HEK293 (cell line): Measurements from ENCODE around the gene UBE2D4.

Experiments used
- CTCF ChIA-PET: fragments of 350-600 bp; formaldehyde crosslinking; extraction: SDS; loops from one replicate; lab custom pipeline; 2021; ENCODE audit warnings: antibody characterized with exemption; lab: Yijun Ruan, JAX
- POLR2A ChIA-PET: fragments of 300-600 bp; formaldehyde crosslinking; extraction: SDS; loops from one replicate; lab custom pipeline; 2020; ENCODE audit warnings: antibody characterized with exemption, inconsistent platforms; lab: Yijun Ruan, JAX
- H3K27ac ChIP-seq: fragments of 200-500 bp; sonication (Bioruptor generic); 2 replicates; pipeline ENCODE4 v1.5.1; 2014; ENCODE audit warnings: low read depth, low read length, control low read depth, inconsistent platforms; ENCODE audit errors: extremely low read depth
- H3K36me3 ChIP-seq, 2 experiments: fragments of 200-500 bp in 1 of 2; sonication (Bioruptor generic) in 1 of 2; 1 replicate in 1 of 2; 2 replicates in 1 of 2; pipeline ENCODE4 v1.5.1; 2014 to 2017; ENCODE audit warnings: inconsistent platforms in 2 of 2, low read length in 2 of 2; ENCODE audit not compliant: control insufficient read depth in 2 of 2, insufficient read depth in 1 of 2
- H3K4me1 ChIP-seq: fragments of 200-500 bp; sonication (Bioruptor generic); 2 replicates; pipeline ENCODE4 v1.5.1; 2014; ENCODE audit warnings: mild to moderate bottlenecking, low read length, inconsistent platforms; ENCODE audit not compliant: control insufficient read depth, insufficient read depth
- H3K4me3 ChIP-seq: 2 replicates; pipeline ENCODE4 v1.5.1; 2011; ENCODE audit warnings: low read depth, mild to moderate bottlenecking, control low read depth, low read length, moderate library complexity
- H3K9me3 ChIP-seq: fragments of 200-500 bp; sonication (Bioruptor generic); 2 replicates; pipeline ENCODE4 v1.5.1; 2014; ENCODE audit warnings: low read depth, low read length, inconsistent platforms; ENCODE audit not compliant: control insufficient read depth, insufficient read depth
- HOXD13 ChIP-seq: sonication (generic); formaldehyde crosslinking; IDR thresholded peaks from 2 replicates; pipeline ENCODE4 v1.8.0; 2022; ENCODE audit warnings: missing genetic modification reagents, borderline replicate concordance
- KLF9 ChIP-seq: fragments of 450-650 bp; formaldehyde crosslinking; IDR thresholded peaks from 2 replicates; pipeline ENCODE4 v1.5.1; 2016; ENCODE audit warnings: missing biosample characterization, missing genetic modification characterization, low read depth
- SP7 ChIP-seq: fragments of 450-650 bp; formaldehyde crosslinking; IDR thresholded peaks from 2 replicates; pipeline ENCODE4 v1.5.1; 2016; ENCODE audit warnings: missing biosample characterization, missing genetic modification characterization
- YY2 ChIP-seq: fragments of 450-650 bp; formaldehyde crosslinking; IDR thresholded peaks from 2 replicates; pipeline ENCODE4 v1.5.1; 2016; ENCODE audit warnings: missing biosample characterization, missing genetic modification characterization
- ZBTB6 ChIP-seq: fragments of 450-650 bp; formaldehyde crosslinking; IDR thresholded peaks from 2 replicates; pipeline ENCODE4 v1.5.1; 2017; ENCODE audit warnings: missing biosample characterization, missing genetic modification characterization
- ZFP37 ChIP-seq: fragments of 450-650 bp; formaldehyde crosslinking; IDR thresholded peaks from 2 replicates; pipeline ENCODE4 v1.5.1; 2016; ENCODE audit warnings: missing biosample characterization, missing genetic modification characterization
- ZNF132 ChIP-seq: fragments of 450-650 bp; formaldehyde crosslinking; IDR thresholded peaks from 2 replicates; pipeline ENCODE4 v1.5.1; 2017; ENCODE audit warnings: missing biosample characterization, missing genetic modification characterization, borderline replicate concordance
- ZNF174 ChIP-seq: fragments of 450-650 bp; formaldehyde crosslinking; IDR thresholded peaks from 2 replicates; pipeline ENCODE4 v1.5.0; 2017; ENCODE audit warnings: missing biosample characterization, mild to moderate bottlenecking, missing genetic modification characterization
- ZNF239 ChIP-seq: fragments of 450-650 bp; formaldehyde crosslinking; IDR thresholded peaks from 2 replicates; pipeline ENCODE4 v1.5.1; 2016; ENCODE audit warnings: missing biosample characterization, missing genetic modification characterization
- ZNF302 ChIP-seq: fragments of 450-650 bp; formaldehyde crosslinking; IDR thresholded peaks from 2 replicates; pipeline ENCODE4 v1.5.1; 2016; ENCODE audit warnings: missing biosample characterization, missing genetic modification characterization, low read depth
- ZNF362 ChIP-seq: fragments of 450-650 bp; formaldehyde crosslinking; IDR thresholded peaks from 2 replicates; pipeline ENCODE4 v1.5.1; 2016; ENCODE audit warnings: missing biosample characterization, missing genetic modification characterization
- ZNF391 ChIP-seq: fragments of 450-650 bp; formaldehyde crosslinking; IDR thresholded peaks from 2 replicates; pipeline ENCODE4 v1.5.1; 2016; ENCODE audit warnings: low read depth, missing biosample characterization, missing genetic modification characterization, borderline replicate concordance
- ZNF449 ChIP-seq: fragments of 450-650 bp; formaldehyde crosslinking; IDR thresholded peaks from 2 replicates; pipeline ENCODE4 v1.5.1; 2017; ENCODE audit warnings: missing biosample characterization, mild to moderate bottlenecking, missing genetic modification characterization, moderate library complexity
- ZNF585B ChIP-seq: fragments of 450-650 bp; formaldehyde crosslinking; IDR thresholded peaks from 2 replicates; pipeline ENCODE4 v1.5.1; 2016; ENCODE audit warnings: missing biosample characterization, missing genetic modification characterization
- ZNF624 ChIP-seq: fragments of 450-650 bp; formaldehyde crosslinking; IDR thresholded peaks from 2 replicates; pipeline ENCODE4 v1.5.1; 2017; ENCODE audit warnings: missing biosample characterization, missing genetic modification characterization
- ZNF654 ChIP-seq: fragments of 450-650 bp; formaldehyde crosslinking; IDR thresholded peaks from 2 replicates; pipeline ENCODE4 v1.5.1; 2016; ENCODE audit warnings: low read depth, missing biosample characterization, missing genetic modification characterization
- ZNF664 ChIP-seq: fragments of 450-650 bp; formaldehyde crosslinking; IDR thresholded peaks from 2 replicates; pipeline ENCODE4 v1.5.1; 2016; ENCODE audit warnings: missing biosample characterization, missing genetic modification characterization
- ZNF76 ChIP-seq: fragments of 450-650 bp; formaldehyde crosslinking; IDR thresholded peaks from 2 replicates; pipeline ENCODE4; 2016; ENCODE audit warnings: low read depth, missing biosample characterization, missing genetic modification characterization, borderline replicate concordance
- ZNF843 ChIP-seq: fragments of 450-650 bp; formaldehyde crosslinking; IDR thresholded peaks from 2 replicates; pipeline ENCODE4 v1.5.1; 2016; ENCODE audit warnings: missing biosample characterization, missing genetic modification characterization
- ZXDB ChIP-seq: fragments of 450-650 bp; formaldehyde crosslinking; IDR thresholded peaks from 2 replicates; pipeline ENCODE4 v1.5.1; 2016; ENCODE audit warnings: missing biosample characterization, missing genetic modification characterization
- TF ChIP-seq, protein P1 (sequence below): fragments of 450-650 bp; formaldehyde crosslinking; IDR thresholded peaks from 2 replicates; pipeline ENCODE4 v1.5.1; 2016; ENCODE audit warnings: missing biosample characterization, missing genetic modification characterization
- TF ChIP-seq, protein P2 (sequence below): fragments of 450-650 bp; formaldehyde crosslinking; IDR thresholded peaks from 2 replicates; pipeline ENCODE4 v1.5.1; 2016; ENCODE audit warnings: missing biosample characterization, missing genetic modification characterization
- TF ChIP-seq, protein P3 (sequence below): fragments of 450-650 bp; formaldehyde crosslinking; IDR thresholded peaks from 2 replicates; pipeline ENCODE4 v1.5.1; 2017; ENCODE audit warnings: missing biosample characterization, missing genetic modification characterization

Gene UBE2D4

DNA sequence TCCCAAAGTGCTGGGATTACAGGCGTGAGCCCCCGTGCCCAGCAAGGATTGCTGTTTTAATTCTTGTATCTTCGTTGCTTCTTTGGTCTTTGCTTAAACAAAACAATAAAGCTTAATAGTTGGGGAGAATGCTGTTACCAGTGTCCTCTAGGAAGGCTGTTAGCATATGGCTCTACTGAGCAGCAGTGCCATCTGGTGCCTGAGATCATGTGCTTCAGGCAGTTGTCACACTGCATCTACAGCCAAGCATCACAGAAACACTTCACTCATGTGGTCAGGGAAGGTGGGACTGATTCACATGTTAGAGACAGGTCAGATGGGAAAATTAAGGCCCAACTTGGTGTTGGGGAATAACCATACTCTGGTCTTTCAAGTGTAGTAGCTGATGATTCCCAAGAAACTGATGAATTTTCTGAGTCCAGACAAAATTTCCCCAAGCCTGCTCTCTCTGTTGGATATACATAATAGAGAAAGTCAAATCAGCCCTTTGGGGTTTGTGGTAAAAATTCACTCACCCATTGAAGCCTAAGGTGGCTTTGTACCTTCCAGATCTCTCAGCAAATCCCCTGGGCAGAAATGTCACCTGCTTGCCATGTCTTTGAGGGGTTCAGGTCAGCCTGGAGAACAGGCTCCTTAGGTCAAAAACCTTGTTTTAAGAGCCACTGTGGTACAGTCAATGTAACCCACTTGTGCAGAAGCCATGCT lies 28.4 kb downstream of the UBE2D4 start:
- H3K4me3 ChIP-seq, result no peak overlapping the region
- no peaks in the 10 kb centered on the region for H3K4me1 ChIP-seq
- H3K36me3 ChIP-seq, result peaks cover 0 to 16% of the 10 kb centered on the region in 2 experiments; a peak in 2 of 3 replicates
- TF ChIP-seq ZXDB (tag by site-specific recombination) (no peak), ZNF654 (tag by site-specific recombination) (peak; percentile 62)
- TF ChIP-seq, protein P1, sequence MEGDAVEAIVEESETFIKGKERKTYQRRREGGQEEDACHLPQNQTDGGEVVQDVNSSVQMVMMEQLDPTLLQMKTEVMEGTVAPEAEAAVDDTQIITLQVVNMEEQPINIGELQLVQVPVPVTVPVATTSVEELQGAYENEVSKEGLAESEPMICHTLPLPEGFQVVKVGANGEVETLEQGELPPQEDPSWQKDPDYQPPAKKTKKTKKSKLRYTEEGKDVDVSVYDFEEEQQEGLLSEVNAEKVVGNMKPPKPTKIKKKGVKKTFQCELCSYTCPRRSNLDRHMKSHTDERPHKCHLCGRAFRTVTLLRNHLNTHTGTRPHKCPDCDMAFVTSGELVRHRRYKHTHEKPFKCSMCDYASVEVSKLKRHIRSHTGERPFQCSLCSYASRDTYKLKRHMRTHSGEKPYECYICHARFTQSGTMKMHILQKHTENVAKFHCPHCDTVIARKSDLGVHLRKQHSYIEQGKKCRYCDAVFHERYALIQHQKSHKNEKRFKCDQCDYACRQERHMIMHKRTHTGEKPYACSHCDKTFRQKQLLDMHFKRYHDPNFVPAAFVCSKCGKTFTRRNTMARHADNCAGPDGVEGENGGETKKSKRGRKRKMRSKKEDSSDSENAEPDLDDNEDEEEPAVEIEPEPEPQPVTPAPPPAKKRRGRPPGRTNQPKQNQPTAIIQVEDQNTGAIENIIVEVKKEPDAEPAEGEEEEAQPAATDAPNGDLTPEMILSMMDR (tag by site-specific recombination), result peak; percentile 74
- no peak overlapping the region for H3K27ac ChIP-seq
- ChIA-PET CTCF (interaction anchor here (0.6 to 1.8 kb wide), 6 partner anchors 10 to 261 kb away, joined by 3 to 12 read pairs (median 4); no protein-coding TSS in a partner anchor), POLR2A (no interaction called here)
- H3K9me3 ChIP-seq, result no peaks in the 10 kb centered on the region

- POLR2A ChIA-PET, result no interaction called here
- CTCF ChIA-PET, result no interaction called here
- H3K9me3 ChIP-seq, result no peaks in the 10 kb centered on the region
- no peak overlapping the region for H3K4me3 ChIP-seq
- TF ChIP-seq ZNF132 (tag by site-specific recombination), result no peak
- no peak for TF ChIP-seq ZNF585B (tag by site-specific recombination)
- no peak for TF ChIP-seq YY2
- no peak for TF ChIP-seq ZNF362 (tag by site-specific recombination)
- TF ChIP-seq ZFP37 (tag by site-specific recombination), result no peak
- no peak for TF ChIP-seq KLF9 (tag by site-specific recombination)
- no peak for TF ChIP-seq ZNF843 (tag by site-specific recombination)
- no peak for TF ChIP-seq ZNF391
- no peak for TF ChIP-seq SP7
- TF ChIP-seq ZNF239, result no peak
- no peak for TF ChIP-seq ZNF76 (tag by site-specific recombination)
- TF ChIP-seq ZNF664 (tag by site-specific recombination), result no peak
- no peak for TF ChIP-seq ZBTB6 (tag by site-specific recombination)
- no peak for TF ChIP-seq ZNF624 (tag by site-specific recombination)
- H3K27ac ChIP-seq, result no peak overlapping the region
- no peaks in the 10 kb centered on the region for H3K4me1 ChIP-seq
- H3K36me3 ChIP-seq, result peaks cover 0 to 11% of the 10 kb centered on the region in 2 experiments; a peak in 2 of 3 replicates
Observed at GRCh38 chr7:43956027-43956426, 29.8 kb downstream of the UBE2D4 start.

- Histone ChIP-seq H3K4me3 (no peak overlapping the region), H3K4me1 (no peaks in the 10 kb centered on the region), H3K9me3 (no peaks in the 10 kb centered on the region), H3K27ac (no peak overlapping the region), H3K36me3 (no peaks in the 10 kb centered on the region; a peak in 1 of 3 replicates)
- ChIA-PET POLR2A (no interaction called here), CTCF (no interaction called here)
- TF ChIP-seq YY2 (no peak), ZNF174 (no peak), ZNF239 (no peak), ZNF449 (tag by site-specific recombination) (no peak), ZNF302 (tag by site-specific recombination) (no peak), HOXD13 (CRISPR knock-in tag) (no peak)
- TF ChIP-seq, protein P2, sequence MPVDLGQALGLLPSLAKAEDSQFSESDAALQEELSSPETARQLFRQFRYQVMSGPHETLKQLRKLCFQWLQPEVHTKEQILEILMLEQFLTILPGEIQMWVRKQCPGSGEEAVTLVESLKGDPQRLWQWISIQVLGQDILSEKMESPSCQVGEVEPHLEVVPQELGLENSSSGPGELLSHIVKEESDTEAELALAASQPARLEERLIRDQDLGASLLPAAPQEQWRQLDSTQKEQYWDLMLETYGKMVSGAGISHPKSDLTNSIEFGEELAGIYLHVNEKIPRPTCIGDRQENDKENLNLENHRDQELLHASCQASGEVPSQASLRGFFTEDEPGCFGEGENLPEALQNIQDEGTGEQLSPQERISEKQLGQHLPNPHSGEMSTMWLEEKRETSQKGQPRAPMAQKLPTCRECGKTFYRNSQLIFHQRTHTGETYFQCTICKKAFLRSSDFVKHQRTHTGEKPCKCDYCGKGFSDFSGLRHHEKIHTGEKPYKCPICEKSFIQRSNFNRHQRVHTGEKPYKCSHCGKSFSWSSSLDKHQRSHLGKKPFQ (tag by site-specific recombination), result no peak
- TF ChIP-seq, protein P3, sequence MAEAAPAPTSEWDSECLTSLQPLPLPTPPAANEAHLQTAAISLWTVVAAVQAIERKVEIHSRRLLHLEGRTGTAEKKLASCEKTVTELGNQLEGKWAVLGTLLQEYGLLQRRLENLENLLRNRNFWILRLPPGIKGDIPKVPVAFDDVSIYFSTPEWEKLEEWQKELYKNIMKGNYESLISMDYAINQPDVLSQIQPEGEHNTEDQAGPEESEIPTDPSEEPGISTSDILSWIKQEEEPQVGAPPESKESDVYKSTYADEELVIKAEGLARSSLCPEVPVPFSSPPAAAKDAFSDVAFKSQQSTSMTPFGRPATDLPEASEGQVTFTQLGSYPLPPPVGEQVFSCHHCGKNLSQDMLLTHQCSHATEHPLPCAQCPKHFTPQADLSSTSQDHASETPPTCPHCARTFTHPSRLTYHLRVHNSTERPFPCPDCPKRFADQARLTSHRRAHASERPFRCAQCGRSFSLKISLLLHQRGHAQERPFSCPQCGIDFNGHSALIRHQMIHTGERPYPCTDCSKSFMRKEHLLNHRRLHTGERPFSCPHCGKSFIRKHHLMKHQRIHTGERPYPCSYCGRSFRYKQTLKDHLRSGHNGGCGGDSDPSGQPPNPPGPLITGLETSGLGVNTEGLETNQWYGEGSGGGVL (tag by site-specific recombination), result no peak
Observed at GRCh38 chr7:43960933-43961332, 34.7 kb downstream of the UBE2D4 start.
